CD4-positive, alpha-beta T cell treated with Interleukin-4 for 4 hours (primary cell): ENCODE data around the gene DNAJC18.

Source experiments
- DNase-seq: peaks from one replicate; pipeline ENCODE4 v3.0.0-alpha.2; 2020

Gene DNAJC18

DNA sequence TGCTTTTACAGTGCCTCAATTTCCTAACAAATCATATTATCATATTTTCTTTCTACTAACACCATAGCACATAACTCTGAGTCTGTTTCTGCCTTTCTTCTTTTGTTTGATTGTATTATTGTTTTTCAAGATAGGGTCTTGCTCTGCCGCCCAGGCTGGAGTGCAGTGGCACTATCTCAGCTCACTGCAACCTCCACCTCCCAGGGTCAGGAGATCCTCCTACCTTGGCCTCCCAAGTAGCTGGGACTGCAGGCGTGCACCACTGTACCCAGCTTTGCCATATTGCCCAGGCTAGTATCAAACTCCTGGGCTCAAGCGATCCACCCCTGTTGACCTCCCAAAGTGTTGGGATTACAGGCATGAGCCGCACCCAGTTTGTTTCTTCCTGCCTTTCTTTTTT is 78.9 kb downstream of the DNAJC18 start:
- DNase-seq, result no peak
